ENCODE results near the gene COL23A1.

Gene COL23A1

DNA sequence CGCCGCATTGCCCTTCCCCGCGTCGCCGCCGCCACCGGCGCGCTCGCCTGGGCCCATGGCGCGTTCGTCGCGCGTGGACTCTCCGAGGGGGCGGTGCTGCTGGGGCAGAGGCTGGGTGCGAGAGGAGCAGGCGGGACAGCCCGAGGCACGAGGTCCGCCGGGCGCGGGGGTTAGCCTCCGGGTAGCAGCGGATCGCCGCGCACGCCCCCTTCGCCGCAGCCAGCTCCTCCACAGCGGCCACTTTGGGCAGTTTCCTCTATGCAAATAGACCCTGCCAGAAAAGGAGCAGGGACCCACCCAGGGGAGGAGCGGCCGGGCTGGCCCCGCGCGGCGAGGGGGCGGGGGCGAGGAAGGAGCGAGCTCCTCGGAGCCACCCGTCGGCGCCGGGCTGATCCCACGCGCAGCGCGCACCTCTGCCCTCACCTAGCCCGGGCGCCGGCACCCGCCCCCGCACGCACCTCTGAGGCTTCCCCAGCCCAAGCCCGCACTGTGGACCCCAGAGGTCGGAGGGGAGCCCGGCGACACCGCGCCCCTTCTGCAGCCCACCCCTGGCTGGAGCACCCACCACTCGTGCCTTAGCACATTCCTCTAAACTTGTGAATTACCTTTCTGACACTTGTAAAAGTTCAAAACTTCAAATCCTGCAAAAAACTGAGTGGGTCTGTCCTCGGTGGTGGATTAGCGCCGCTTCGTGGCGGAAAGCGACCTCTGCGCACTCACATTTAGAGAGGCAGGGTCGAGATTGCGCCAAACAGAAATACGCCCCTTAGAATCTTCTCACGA is at the start of gene COL23A1:
Gene COL23A1, minus strand, starts transcription at position 253 of the 783 bp plus-strand sequence.
- DNase-seq, result peak; percentile 31

DNA sequence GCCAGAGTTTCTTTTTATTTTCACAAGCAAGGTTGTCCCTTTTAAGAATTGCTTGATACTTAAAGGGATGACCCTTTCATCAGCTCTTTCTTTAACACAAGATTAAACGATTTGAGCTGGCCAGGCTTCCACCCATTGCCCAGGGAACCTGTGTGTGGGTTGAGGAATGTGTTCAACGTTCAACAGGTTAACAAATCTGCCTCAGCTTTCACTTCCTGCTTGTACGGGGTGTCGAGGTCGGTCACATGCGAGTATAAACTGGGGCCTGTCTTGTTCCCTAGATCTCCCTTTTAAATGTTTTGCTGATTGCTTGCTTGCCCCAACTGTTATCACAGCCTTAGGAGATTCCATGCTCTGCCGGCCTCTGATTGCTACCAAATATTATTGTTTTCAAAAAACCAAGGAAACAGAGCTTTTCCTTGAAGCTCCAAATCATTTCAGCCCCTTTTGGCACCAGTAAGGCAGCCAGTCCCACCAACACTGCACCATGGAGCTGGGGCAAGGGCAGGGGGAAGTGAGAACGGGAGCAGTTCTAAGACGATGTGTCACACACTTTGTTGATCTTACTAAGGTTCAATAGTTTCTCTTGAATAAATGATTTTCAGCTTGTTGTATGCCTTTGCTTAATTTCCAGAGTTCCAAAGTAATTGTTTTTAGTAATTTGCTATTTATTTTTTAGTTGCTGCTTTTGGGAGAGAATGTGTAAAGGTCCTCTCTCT is 47.3 kb upstream of the COL23A1 start:
- no peak for DNase-seq

DNA sequence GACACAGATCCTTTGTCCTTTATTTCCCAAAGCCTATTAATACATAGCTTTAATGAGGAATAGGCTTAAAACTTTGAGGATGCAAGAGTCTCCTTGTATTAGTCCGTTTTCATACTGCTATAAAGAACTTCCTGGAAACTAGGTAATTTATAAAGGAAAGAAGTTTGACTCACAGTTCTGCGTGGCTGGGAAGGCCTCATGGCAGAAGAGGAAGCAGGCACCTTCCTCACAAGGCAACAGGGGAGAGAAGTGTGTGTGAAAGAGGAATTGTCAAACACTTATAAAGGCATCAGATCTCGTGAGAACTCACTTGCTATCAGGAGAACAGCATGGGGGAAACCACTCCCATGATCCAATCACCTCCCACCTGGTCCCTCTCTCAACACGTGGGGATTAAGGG is 42.1 kb upstream of the COL23A1 start:
- no peak for DNase-seq

DNA sequence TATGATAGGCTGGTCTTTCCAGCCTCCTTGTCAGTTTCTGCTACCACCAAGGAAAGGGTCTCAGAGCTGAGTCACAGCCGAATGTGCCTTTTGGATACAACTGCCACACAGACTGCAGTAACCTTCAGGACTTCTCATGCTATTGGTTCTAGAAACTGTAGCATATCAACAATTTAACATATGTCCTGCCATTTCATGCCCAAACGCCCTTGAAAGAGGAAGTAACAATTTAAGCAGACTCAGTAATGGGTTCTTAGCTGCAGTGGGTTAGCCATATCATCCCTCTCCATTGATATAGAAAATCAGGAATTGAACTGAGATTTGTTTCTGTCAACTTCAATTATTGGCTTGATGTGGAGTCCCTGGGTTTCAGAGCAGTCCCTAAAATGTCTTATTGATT is 40.8 kb upstream of the COL23A1 start:
- DNase-seq, result no peak

DNA sequence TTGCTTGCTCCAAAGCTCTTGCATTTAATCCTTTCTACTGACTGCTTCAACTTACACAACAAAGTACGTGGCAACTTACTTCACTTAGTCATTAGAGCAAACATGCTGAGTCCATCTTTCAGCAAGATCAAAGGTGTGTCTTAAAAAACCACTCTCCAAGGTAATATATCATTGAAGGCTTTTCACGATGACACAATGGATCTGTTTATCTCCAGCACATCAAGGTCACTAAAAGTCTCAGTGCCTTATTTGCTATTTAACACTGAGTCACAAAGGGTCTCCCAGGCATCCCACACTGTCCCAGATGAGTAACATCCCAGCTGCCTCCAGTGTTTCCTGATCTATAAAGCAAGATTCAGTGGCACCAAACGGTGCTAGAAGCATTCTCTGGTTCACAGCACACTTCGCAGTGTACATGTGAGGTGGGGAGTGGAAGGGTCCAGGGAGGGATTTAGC is 40.3 kb upstream of the COL23A1 start:
- DNase-seq, result no peak

DNA sequence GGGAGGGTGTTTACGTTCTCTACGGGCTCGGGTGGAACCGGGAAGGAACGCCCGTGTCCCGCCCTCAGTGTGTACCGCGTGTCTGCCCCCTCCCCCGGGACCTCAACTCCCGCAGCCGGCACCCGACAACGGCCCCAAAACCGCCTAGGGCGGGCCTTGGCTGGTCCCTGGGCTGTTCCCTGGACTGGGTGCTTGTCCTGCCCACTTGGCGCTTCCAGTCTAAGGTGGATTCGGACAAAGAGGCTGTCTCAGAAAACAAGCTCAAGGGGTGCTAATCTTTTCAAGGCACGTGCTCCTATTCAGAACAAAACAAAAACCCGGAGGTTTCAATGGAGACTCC is 37.0 kb upstream of the COL23A1 start:
- no peak for DNase-seq

DNA sequence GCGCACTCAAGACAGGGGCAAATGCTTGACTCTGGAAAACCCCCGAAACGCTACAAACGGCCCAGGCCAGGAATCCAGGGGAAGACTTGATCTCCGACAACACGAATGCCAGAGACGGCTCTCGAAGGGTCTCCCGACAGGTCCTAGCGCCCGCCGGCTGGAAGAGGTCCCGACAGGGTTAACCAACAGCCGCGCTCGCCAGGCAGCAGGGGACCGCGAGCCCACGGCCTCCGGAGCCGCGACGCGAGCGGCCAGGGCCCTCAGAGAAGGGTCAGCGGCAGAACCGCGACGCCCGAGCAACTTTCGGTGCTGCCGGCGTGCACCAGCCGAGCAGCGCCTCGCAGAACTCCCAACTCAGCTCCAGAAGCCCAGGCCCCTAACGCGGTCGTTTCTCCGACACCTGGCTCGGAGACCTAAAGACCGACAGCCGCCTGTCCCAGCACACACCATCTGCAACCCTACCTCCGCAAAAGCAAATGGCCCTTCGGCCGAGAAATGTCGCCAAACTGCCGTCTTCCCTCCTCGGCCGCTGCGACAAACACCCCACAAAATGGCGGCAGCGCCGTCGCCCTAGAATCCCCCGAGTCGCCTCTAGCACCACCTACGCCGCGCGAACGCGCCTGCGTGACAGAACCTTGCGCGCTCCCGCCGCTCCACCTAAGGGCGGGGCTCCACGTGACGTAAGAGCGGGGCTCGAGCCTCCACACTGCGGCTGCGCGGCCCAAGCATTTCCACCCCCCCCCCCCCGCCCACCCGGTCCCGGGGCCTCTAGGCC is 36.5 kb upstream of the COL23A1 start, which contains the start of gene CLK4:
Gene CLK4, minus strand, starts transcription at position 567 of the 775 bp plus-strand sequence. CDS start 3,634 bp downstream, outside the sequence.
- peak; percentile 96 for DNase-seq

DNA sequence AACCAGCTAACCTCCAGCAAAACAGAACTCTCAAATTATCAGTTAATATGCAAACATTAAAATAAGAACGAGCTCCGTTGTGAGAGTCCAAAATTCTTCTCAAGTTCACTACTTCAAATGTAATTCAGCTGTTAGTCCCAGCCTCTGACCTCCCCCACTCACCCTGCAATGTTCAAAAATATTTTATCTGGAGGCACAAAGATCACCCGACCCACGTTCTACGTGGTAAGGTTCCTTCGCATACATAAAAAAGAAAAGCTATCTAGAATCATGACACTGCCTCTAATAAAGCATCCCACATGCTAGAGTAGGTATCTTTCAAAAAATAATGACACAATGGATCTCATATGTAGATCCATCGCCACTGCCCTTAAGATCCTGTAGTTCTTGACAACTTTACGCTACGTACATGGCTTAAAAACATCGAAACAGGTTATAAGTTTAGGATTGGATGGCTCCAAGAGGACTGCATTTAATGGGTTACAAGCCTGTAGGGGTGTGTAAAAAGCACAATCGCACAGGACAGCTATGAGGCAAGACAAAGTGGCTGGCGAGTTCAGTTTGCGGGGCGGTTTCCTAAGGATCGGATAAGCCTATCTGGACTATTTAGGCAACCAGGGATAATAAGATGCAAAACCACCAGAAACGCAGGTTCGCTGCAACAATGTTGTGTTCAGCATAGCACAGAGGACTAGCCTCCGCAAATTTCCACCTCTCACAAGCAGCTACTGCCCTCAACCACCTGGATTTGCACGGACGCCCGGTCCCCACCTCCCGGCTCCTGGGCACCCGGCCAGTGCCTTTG is 35.7 kb upstream of the COL23A1 start:
- peak; percentile 4 for DNase-seq

DNA sequence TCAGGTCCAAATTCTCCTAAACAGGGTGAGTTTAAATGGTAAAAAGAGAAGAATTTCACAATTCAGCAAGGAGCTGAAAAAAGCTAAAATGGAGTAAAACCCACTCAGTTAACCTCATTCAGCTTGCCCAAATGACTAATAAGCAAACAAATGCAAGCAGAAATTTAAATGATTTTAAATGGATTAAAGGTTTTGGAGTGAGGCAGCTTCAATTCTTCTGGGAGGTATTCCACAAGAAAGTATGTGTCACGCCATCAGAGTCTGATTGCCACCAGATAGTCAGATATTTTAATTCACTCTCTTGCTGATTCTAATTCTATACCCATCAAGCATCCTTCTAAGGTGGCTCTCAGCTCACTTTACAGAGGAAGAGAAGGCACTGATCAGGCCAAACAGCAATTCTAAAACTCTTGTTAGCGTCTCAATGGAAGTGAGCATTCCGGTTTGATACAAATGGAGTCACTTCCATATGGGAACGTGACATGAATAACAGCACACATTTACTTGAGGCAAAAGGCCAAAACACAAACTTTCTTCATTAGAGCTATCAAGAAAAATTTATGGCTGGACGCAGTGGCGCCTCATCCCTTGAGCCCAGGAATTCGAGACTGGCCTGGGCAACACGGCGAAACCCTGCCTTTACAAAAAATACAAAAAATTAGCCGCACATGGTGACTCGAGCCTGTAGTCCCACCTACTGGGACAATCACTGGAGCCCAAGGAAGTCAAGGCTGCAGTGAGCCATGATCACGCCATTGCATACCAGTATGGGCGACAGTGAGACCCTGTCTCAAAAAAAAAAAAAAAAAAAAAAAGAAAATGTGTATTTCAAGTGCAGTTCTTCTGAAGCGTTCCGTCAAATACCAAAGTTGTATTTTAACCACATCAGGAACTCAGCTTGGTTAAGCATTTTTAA is 34.7 kb upstream of the COL23A1 start:
- DNase-seq, result no peak

DNA sequence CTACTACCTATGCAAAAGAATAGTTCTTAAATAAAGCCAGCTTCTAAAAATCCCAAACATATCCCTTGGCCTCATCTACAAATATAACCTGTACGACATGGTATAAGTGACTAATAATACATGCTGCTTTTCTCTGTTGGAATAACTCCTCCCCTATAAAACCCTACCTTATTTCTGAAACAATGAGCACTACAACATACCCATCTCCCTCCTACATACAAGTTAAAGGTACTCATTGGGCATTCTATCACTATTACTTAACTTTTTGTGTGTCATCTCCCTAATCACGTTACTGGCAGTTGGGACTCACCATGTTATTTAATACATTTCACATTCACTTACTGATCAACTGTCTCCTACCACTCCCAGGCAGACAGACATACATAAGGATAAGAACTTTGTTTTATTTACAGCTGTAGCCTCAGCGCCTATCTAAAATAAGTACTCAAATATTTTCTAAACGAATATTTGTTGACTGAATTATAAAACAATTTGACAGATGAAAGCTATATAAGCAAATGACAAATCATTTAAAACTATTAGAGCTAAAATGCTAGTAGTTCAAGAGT is 32.6 kb upstream of the COL23A1 start:
- no peak for DNase-seq

DNA sequence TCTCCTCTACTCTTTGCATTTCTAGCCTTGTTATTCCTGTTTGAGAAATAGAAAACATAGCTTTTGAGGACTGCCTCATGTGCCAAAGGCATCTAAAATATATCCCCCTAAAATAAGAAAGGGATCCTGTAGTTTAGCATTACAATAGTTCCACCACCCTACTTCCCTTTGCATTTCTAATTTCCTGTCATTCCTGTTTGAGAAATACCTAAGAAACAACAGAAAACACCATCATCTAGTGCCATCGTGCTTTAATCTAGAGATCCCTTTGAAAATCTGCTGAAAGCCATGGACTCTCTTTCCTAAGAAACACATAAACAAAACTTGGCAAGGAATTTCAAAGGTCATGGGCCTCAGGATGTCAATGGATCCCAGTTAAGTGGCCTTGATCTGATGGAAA is 29.2 kb upstream of the COL23A1 start:
- DNase-seq, result no peak

DNA sequence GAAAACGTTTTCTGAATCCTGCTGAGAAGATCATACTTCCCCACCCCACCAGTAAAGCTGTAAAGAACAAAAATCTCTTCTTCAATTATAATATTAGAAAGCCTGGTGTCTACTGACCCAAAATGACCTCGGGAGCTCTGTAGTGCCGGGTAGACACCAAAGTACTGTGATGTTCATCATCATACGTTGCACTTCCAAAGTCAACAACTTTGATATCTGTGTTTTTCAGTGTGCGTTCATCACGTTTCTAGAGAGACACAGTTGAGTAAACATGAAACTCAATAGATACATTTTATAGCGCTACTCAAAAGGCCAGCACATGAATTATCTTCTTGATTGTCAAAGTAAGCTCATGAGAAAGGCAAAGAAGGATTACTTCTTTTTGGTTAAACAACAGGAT is 22.1 kb upstream of the COL23A1 start:
- DNase-seq, result no peak

DNA sequence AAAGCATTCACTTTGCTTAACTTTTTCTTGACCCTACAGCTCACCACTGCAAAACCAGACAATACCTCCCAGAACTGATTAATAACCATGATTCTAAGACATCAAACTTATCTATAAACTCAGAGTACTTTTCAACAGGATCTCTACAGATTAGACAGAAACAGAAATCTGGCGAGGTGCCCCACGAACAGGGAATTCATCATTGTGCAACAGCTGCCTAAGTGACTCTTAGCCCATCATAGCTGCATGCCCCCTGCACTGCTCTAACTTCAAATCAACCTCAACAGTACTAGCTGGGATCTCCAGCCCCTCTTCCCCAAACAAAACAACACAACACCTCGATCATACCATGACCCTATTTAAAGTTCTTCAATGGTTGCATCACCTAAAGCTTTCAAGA is 16.1 kb upstream of the COL23A1 start:
- DNase-seq, result no peak

DNA sequence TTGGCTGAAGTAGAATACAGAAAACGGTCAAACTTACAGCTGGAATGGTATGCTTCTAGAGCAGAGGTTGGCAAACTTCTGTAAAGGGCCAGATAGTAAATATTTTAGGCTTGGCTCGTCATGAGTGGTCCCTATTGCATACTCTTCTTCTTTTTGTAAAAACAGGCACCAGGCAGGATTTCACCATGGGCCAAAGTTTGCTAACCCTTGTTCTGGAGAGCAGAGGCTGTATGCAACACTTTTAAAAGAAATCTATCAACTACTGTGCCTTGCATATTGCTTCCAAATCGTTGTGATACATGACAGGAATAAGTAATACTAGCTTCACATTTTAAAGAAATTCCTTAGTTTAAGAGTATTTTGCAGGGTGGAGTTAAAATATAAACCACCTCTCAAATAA is 15.6 kb upstream of the COL23A1 start:
- DNase-seq, result no peak

DNA sequence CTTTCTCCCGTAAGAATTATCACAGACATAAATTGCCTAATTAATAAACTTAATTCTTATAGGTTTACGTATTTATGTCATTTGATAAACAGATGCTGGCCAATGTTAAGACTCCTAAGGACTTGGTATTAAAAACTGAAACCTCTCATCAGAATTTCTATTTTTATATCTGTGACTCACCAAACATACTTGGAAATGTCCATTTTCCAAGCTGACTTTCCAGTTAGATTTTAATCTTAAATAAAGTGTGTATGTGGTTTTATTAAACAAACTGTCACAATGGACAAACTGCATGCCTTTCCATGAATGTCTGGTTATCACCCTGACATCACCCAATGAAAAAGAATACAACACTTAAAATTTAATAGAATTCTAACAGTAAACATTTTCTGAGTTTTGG is 12.6 kb upstream of the COL23A1 start:
- DNase-seq, result no peak

DNA sequence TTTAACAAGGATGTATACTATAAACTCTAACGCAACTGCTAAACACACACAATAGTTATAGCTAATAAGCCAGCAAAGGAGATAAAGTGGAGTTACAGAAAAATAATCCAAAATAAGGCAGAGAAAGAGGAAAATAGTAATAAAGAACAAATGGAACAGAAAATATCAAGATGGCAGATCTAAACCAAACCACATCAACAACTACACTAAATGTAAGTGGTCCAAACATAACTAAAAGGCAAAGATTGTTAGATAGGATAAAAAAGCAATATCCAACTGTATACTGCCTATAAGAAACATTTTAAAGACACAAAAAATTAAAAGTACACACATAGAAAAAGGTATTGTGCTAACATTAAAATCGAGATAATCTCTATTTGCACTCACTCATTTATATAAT is 5.6 kb upstream of the COL23A1 start:
- DNase-seq, result no peak

DNA sequence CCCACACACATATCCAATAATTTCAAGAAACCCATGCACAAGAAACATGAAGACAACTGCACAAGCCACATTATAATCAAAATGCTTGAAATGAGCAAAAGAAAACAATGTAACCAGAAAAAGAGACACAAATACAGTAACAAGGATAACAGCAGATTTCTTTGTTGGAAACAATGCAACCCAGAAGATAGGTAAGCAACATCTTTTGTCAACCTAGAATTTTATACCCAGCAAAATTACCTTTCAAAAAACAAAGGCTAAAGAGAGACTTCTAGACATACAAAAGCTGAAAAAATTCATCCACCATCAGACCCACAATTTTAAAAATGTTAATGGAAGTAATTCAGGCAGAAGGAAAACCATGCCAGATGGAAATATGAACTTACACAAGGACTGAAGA is 5.0 kb upstream of the COL23A1 start:
- DNase-seq, result no peak

DNA sequence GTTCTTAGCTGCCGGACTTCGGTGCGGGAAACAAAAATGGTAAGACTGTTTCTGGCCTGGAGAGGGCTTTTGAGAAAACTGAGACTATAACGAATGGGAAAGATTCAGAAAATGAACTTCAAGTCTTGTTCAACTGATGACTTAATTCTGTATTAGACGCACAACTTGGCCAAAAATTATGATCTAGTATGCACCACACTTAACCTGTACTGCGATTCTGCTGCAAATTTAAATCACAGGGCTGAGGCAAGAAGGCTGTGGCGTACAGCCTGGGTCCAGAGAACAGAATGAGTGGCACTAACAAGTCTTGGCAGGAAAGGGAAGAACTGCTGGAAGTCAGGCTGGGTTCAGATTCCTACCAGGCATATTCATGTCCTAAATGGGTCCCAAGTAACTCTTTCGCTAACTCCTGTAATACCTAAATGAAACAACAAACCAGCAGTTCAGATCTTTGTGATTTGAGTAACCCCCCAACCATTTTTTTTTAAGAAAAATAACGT is 781 bp upstream of the COL23A1 start:
- DNase-seq, result no peak

DNA sequence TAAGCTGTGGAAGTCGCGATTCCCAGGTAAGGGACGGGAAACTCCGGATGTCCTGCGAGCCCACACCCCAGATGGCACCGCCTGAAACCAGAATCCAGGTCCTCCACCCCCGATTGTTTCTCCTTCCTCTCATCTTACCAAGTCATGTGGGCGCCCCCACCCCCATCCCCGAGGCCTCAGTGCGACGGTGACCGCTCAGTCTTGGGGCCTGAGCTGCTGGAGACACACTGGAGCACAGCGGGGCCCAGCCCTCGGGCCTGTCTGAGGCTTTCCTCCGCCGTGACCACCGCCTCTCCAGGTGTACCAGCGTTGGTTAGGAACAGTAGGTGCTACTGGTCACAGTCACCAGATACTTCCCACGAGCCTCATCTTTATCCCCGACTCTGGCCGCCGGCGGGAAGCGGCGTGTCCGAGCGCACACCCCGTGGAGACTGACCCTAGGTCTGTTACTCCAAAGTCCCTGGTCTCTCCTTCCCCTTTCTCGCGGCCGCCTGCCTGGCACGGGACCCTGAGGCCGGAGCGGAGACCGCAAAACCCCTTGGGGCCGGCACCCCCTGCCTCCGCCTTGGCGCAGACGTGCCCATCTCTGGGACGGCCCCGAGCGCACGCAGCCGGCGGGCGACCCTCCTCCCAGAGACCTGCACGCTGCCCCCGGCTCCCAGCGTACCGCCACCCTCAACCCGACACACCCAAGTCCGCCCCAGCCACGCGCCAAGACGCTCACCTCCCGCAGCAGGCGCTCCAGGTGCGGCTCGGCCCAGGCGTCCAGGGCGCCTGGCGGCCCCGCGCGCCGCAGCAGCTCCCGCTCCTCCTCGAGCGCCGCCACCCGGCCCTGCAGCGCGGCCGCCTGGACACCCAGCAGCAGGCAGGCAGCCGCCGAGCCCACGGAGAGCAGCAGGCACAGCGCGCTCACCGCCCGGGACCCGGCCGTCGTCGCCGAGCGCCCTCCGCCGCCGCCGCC is 733 bp downstream of the COL23A1 start:
- DNase-seq, result no peak

DNA sequence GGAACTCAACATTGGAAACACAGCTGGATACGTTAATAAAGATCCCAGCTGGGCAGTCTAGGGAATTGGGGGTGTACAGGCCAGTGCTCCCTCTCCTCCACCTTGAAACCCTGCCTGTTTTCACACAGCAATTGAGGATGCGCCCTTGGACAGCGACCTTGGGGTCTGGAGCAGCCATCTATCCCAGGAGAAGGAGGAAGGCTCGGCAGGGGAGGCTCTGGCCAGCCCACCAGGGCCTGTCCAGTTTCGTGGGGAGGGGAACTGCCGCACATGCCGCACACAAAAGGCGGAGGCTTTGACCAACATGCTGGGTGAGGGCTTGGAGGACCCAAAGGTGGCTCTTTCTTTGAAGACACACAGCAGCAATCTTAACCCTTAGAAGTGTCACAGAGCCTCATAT is 1.4 kb downstream of the COL23A1 start:
- DNase-seq, result no peak
